GM12878 (cell line): ENCODE results near the gene KPNA4.

Experiments used
- EP300 ChIP-seq, 2 experiments: fragments of 150-350 bp in 1 of 2; IDR thresholded peaks; 2 replicates each; pipeline ENCODE4 v1.6.1; 2011 to 2012; ENCODE audit warnings: low read depth in 2 of 2, low read length in 2 of 2, borderline replicate concordance in 1 of 2, improper control_type of control experiment in 1 of 2, inconsistent platforms in 1 of 2; ENCODE audit not compliant: control insufficient read depth in 1 of 2
- POLR2A ChIP-seq: IDR thresholded peaks from 2 replicates; pipeline ENCODE4 v1.6.1; 2011; ENCODE audit warnings: low read depth, mild to moderate bottlenecking, low read length
- TARDBP ChIP-seq: IDR thresholded peaks from 2 replicates; pipeline ENCODE4 v1.6.1; 2016; ENCODE audit warnings: borderline replicate concordance

GRCh38 chr3:160475153-160475552, 90.2 kb downstream of the KPNA4 start:
- TF ChIP-seq TARDBP (no peak), POLR2A (no peak), EP300 (IDR thresholded peaks at IDR 0.05; ENCODE audit: borderline replicate concordance in 1 of 2, control insufficient read depth in 1 of 2, low read depth in 2 of 2, low read length in 2 of 2) (no peak)
